ENCODE results near the gene QSOX2. TPM values are rescaled to one million over a fixed set of nuclear protein-coding genes. Genes with fewer than 3 reads are reported as not detected.

QSOX2 gene
- total RNA-seq, 6 experiments from 2014 or later: 2.9 to 8.7 (median 6.4) TPM

DNA sequence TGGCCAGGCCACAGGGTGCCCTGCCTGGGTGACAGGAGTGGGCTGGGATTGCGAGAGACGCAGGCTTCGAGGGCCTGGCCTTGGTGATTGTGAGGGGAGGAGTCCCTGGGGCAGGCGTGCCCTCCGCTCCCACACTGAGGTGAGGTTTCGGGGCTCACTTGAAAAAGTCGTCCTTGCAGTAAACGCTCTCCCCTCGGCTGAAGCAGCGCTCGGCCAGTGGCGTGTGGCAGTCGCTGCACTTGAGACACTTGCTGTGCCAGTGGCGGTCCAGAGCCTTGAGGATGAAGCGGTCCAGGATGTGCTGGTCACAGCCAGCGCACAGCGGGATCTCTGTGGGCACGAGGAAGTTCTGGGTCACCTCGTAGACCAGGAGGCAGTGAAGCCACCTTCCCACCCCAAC is 45.2 kb downstream of the QSOX2 start:
- H3K27me3 ChIP-seq: peaks cover 25 to 37% of the 10 kb centered on the region in 2 donors
- TF ChIP-seq, protein P1, sequence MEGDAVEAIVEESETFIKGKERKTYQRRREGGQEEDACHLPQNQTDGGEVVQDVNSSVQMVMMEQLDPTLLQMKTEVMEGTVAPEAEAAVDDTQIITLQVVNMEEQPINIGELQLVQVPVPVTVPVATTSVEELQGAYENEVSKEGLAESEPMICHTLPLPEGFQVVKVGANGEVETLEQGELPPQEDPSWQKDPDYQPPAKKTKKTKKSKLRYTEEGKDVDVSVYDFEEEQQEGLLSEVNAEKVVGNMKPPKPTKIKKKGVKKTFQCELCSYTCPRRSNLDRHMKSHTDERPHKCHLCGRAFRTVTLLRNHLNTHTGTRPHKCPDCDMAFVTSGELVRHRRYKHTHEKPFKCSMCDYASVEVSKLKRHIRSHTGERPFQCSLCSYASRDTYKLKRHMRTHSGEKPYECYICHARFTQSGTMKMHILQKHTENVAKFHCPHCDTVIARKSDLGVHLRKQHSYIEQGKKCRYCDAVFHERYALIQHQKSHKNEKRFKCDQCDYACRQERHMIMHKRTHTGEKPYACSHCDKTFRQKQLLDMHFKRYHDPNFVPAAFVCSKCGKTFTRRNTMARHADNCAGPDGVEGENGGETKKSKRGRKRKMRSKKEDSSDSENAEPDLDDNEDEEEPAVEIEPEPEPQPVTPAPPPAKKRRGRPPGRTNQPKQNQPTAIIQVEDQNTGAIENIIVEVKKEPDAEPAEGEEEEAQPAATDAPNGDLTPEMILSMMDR (IDR thresholded peaks at IDR 0.05): no peak
- no peak for TF ChIP-seq POLR2A (IDR thresholded peaks at IDR 0.05)
- no peaks in the 10 kb centered on the region for H3K9me3 ChIP-seq
- H3K36me3 ChIP-seq: no peaks in the 10 kb centered on the region
- ATAC-seq (no peak), DNase-seq (no peak)
- intact Hi-C loops (cut with DNase I): no loop called here
- H3K4me3 ChIP-seq: no peak overlapping the region
- 55% methylated on average over 14 of the region's 19 CpGs for WGBS (ENCODE audit: insufficient coverage, low coverage, low lambda C conversion rate, missing lambda C conversion rate)
- H3K27ac ChIP-seq: no peak overlapping the region
- H3K4me1 ChIP-seq: peaks cover 0 to 8% (median 0%) of the 10 kb centered on the region in 4 donors

DNA sequence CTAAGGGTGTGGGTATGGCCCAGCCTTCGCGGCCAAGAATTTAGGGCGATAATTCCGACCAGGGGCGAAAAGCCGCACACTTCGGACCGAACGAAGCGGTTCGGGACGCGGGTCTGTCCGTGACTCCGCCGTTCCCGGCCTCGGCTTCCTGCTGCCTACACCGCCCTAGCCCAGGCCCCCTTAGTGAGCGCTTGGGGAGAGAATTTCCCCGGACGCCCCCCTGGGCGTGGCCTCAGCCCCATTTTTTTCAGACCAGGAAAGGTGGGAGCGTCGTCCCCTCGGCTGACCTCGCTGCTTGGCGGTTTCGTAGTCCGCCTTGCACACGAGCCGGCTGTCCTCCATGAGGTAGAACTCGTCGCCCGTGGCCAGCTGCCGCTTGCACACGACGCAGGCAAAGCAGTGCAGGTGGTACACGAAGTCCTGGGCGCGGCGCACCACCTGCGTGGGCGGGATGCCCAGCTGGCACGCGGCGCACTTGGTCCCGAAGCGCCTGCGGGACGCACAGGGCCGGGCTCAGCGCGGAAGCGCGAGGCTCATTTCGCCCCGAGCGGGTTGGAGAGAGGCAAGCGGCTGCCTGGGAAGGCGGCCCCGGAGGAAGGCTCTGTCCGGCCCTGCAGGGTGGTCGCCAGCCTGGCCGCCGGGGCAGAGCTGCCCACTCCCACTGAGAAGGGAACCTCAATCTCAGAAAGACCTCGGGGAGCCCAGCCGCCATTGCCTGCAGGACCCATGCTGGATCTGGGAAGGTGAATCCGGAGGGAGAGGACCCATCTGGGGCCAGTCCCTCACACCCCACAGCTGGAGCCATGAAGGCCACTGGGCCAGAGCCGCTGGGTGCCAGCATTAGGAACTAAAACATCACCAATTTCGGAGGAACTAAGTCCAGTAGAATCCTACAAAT is 46.0 kb downstream of the QSOX2 start:
- intact Hi-C loops (cut with DNase I): no loop called here
- Histone ChIP-seq H3K36me3 (no peaks in the 10 kb centered on the region), H3K4me3 (no peak overlapping the region), H3K4me1 (peaks cover 0 to under 1% (median 0%) of the 10 kb centered on the region in 4 donors), H3K27ac (no peak overlapping the region), H3K27me3 (peaks cover 25 to 34% of the 10 kb centered on the region in 2 donors), H3K9me3 (no peaks in the 10 kb centered on the region)
- WGBS (ENCODE audit: insufficient coverage, low coverage, low lambda C conversion rate, missing lambda C conversion rate): 9% methylated on average over 4 of the region's 71 CpGs
- ATAC-seq (no peak), DNase-seq (no peak)
- TF ChIP-seq POLR2A (IDR thresholded peaks at IDR 0.05): no peak
- TF ChIP-seq, protein P1 (IDR thresholded peaks at IDR 0.05): no peak

DNA sequence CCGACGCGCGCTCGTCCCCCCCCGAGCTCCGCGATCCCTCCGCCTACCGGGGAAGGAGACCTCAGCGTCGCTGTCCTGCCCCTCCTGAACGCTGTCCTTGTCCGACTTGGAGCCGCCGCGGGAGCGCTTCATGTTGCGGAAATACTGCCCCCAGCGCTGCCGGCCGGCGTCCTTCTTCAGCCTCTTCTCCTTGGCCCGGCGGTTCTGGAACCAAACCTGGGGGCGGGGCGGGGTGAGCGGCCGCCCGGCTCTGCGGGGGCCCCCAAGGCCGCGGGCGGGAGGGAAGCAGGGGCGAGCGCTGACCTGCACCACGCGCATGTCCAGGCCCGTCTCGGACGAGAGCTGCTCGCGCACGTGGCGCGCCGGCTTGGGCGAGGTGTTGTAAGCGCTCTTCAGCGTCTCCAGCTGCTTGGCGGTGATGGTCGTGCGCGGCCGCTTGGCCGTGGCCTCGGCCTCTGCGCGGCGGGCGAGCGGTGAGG is 47.0 kb downstream of the QSOX2 start:
- no peak for DNase-seq

DNA sequence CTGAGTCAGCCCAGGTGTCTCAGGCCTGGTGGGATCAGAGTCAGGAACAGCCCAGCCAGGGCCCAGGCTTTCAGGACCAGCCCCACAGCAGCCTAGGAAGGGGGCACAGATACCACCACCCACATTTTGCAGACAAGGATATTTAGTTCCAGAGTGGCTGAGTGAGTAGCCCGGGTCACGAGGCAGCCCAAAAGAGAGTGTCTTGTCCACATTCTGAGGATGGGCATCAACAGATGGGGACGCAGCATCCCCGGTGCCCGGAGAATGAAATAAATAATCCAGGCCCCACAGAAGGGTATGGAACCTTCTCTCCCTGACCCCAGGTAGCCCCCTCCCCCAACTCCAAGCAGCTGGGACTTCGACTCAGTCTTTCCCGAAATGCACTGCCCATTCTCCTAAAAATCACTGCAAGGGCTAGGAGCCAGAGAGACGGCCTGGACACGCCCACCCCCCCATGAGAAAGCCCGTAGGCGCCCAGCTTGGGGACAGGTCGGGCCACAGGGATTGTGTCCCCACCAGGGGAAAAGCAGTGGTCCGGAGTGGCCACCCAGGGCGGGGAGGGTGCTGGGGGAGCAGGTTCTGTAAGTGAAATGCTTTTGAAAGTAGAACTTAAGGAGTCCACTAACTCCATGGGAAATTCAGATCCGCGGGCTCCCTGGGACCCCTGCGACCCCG is 47.5 kb downstream of the QSOX2 start:
- intact Hi-C loops (cut with DNase I): no loop called here
- H3K9me3 ChIP-seq: no peaks in the 10 kb centered on the region
- H3K4me3 ChIP-seq: no peak overlapping the region
- DNase-seq: no peak
- H3K27ac ChIP-seq: no peak overlapping the region
- H3K36me3 ChIP-seq: no peaks in the 10 kb centered on the region
- no peak for ATAC-seq
- no peak for TF ChIP-seq POLR2A (IDR thresholded peaks at IDR 0.05)
- TF ChIP-seq, protein P1 (IDR thresholded peaks at IDR 0.05): no peak
- peaks cover 25 to 35% of the 10 kb centered on the region in 2 donors for H3K27me3 ChIP-seq
- no peaks in the 10 kb centered on the region for H3K4me1 ChIP-seq
- 6% methylated on average over 11 of the region's 18 CpGs for WGBS (ENCODE audit: insufficient coverage, low coverage, low lambda C conversion rate, missing lambda C conversion rate)

More for the DNA sequence above, 47.0 kb downstream of the QSOX2 start:
- WGBS (ENCODE audit: insufficient coverage, low coverage, low lambda C conversion rate, missing lambda C conversion rate): 0% methylated on average over 4 of the region's 62 CpGs
- intact Hi-C loops (cut with DNase I): no loop called here
- Histone ChIP-seq H3K4me3 (no peak overlapping the region), H3K27ac (no peak overlapping the region), H3K9me3 (no peaks in the 10 kb centered on the region), H3K4me1 (no peaks in the 10 kb centered on the region), H3K27me3 (peaks cover 25 to 31% of the 10 kb centered on the region in 2 donors), H3K36me3 (no peaks in the 10 kb centered on the region)
- TF ChIP-seq POLR2A (IDR thresholded peaks at IDR 0.05): no peak
- TF ChIP-seq, protein P1 (IDR thresholded peaks at IDR 0.05): no peak
- ATAC-seq: no peak

All from right lobe of liver (tissue), 6 donors.